Activated naive CD8-positive, alpha-beta T cell treated with anti-CD3 and anti-CD28 coated beads, Interleukin-2, amount 50 U/mL, for 16 hours (primary cell): ENCODE measurements around the gene NAT14.
A peak's percentile ranks its signal among the peaks of the same experiment; 100 is the strongest.

ENCODE experiments used
- DNase-seq: peaks from one replicate; pipeline ENCODE4 v3.0.0-alpha.2; 2020; ENCODE audit warnings: low read depth, low spot score

The NAT14 gene

DNA sequence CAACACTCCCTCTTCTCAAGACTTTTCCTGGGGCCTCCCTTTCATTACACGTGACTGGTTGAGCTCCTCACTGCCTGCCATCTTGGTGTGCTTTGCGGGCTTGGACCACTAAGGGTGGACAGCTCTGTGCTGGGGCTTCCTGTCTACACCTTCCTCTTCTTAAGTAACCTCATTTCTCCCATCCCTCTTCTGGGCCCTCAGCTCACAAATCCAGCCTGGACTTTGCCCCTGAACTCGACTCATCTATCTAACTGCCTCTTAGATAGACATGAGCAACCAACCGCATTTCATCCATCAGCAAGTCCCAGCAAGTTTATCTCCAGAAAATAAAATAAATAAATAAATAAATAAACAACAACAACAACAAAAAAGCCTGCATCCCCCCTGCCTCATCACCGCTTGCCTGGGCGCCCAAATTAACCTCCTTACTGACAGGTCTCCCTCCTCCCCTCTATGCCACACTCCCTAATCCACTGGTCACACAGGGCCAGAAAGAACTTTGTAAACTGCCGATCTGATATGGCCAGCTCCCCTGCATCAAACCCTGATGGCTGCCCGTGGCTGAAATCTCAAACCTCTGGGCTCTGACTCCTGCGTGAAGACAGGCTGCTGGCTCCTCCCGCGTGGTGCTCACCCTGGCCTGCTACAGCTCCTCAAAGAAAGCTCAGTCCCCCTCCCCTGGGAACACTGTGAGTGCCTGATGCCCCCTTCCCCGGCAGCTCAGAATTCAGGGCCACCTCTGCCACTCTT, 31.3 kb upstream of the NAT14 start:
- DNase-seq = no peak

DNA sequence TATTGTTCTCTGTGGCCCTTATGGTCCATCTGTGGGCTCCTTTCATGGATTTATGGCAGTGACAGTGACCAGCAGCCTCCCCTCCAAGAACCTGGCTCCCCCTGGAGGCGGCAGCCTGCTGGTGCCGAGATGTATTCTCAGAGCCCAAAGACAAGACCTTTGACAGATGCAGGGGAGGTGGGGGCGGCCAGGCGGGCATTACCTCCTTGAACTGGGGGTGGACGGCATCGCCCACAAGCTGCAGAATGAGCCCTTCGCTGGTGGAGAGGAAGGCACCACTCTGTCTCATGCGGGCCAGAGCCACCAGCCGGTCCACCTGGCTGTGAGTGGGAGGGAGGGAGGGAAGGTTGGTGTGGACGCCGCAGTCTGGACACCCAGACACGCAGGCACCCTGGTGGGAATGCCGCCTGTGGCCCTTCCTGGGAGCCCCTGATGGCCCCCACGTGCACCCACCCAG, 30.2 kb upstream of the NAT14 start:
- no peak for DNase-seq

- no peak for DNase-seq
Observed at GRCh38 chr19:55455576-55456235, 29.3 kb upstream of the NAT14 start.

- DNase-seq = no peak
Observed at GRCh38 chr19:55456347-55456746, 28.6 kb upstream of the NAT14 start.

- DNase-seq = no peak
Observed at GRCh38 chr19:55457683-55458457, 27.1 kb upstream of the NAT14 start.

- DNase-seq = no peak
Observed at GRCh38 chr19:55459551-55459949, 25.4 kb upstream of the NAT14 start.

GRCh38 chr19:55459950-55460657, 24.9 kb upstream of the NAT14 start:
- DNase-seq = no peak

DNA sequence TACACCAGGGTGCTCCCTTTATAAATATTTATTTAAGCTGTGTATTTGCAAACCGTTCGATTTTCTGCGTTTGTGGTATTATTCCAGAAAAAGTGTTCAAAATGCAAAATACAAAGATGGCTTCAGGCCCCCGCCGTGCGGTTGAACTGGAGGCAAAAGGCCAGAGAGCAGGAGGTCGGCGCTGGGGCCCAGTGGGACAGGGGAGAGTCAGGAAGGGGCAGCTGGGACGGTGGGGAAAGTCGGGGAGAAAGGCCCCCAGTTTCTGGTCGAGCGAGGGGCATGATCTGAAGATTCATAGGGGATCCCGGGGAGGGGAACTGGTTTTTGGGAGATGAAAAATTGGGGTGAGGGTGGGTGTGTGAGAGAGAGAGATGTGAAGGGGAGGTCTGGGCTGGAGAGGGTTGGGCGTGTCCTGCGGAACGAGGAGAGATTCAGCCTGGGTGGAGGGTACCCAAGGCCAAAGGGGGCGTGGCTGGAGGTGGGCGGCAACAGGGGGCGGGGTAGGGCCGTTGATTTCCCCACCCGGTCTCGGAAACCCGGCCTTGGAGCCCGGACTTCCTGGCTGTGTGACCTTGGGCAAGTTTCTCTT, 24.2 kb upstream of the NAT14 start:
- no peak for DNase-seq

- DNase-seq = peak; percentile 100
Observed at GRCh38 chr19:55461259-55461973, 23.6 kb upstream of the NAT14 start, which contains the start of gene ISOC2. Gene ISOC2 (minus strand): TSS chr19:55461642. CDS start chr19:55456486, 5,156 bp downstream.

DNA sequence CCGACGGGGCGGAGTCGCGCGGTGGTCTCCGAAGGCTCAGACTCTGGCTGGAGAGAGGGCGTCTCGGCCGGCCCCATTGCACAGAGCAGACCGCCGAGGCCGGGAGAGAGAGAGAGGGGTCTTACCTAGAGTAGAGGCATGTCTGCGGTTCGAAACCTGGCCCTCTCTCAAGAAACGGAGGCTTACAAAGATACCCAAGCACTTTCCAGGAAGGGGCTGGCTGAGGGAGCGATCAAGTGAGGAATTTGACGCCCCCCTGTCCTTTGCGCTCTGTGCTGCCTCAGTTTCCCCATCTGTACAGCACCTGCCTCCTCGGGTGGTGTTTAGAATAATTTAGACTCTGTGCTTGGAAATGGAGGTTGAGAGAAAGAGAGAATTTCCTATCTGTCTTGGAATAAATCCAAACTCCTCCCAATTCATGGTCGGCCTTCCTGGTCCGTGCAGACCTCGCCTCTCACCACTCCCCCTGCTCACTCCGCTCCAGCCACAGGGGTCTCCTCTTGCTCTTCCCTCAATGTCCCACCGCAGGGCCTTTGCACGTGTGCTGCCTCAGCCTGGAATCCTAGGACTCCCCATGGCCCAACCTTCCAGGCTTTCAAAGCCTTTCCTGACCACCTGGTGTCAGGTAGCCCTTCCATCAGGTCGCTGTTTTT, 22.9 kb upstream of the NAT14 start:
- DNase-seq = no peak

DNA sequence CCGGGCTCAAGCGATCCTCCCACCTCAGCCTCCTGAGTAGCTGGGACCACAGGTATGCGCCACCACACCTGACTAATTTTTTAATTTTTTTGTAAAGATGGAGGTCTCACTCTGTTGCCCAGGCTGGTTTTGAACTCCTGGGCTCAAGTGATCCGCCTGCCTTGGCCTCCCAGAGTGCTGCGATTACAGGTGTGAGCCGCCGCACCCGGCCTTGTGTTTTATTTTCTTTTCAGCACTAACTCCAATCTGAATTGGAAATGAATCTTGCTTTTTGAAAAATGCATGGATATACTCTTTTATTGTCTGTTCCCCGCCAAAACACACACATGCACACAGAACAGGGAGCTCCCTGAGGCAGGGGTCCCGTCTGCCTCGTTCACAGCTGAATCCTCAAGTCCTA, 22.3 kb upstream of the NAT14 start:
- no peak for DNase-seq

DNA sequence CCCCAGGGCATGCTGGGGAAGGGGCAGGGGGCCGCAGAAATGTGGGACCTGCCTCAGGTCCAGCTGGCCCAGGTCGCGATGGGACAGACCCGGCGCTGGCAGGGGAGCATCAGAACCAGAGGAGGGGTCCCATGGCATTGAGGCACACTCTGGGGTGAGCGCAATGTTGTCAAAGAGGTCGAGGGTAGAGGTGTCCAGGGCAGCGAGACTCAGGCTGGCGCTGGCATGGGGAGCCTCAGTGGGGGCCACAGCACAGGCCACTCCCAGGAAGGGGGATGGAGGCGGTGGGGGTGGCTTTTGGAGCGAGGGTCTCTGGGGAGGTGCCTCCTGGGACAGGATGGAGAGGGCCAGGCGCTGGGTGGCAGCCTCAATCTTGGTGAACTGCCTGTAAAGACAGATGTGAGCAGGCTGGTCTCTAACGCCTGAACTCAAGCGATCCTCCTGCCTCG, 21.4 kb upstream of the NAT14 start:
- no peak for DNase-seq

- no peak for DNase-seq
Observed at GRCh38 chr19:55464039-55464661, 20.8 kb upstream of the NAT14 start.

DNA sequence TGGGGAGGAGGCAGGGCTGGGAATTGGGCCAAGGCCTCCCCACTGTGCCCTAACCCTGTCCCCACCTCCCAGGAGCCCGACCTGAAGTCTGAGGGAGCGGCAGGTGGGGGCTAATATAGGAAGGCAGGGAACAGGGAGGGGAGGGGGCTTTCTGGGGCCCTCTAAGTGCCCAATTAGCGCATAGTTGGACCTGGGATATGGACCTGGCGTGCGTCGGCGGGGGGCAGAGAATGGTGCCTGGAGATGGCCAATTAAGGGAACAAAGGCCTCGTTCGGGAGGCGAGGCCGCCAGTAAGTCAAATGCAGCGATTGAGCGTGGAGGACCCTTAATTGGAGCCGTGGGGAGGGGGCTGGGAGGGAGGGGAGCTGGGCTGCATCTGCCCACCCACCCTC, 20.3 kb upstream of the NAT14 start, which contains the start of gene C19orf85:
TSS of gene C19orf85 (minus strand) at position 90 of the 393 bp plus-strand sequence. CDS start 197 bp downstream, outside the sequence.
- no peak for DNase-seq

- DNase-seq = no peak
Observed at GRCh38 chr19:55465460-55466240, 19.3 kb upstream of the NAT14 start.

- no peak for DNase-seq
Observed at GRCh38 chr19:55466241-55466614, 18.8 kb upstream of the NAT14 start.

- DNase-seq = no peak
Observed at GRCh38 chr19:55467236-55468053, 17.5 kb upstream of the NAT14 start.

DNA sequence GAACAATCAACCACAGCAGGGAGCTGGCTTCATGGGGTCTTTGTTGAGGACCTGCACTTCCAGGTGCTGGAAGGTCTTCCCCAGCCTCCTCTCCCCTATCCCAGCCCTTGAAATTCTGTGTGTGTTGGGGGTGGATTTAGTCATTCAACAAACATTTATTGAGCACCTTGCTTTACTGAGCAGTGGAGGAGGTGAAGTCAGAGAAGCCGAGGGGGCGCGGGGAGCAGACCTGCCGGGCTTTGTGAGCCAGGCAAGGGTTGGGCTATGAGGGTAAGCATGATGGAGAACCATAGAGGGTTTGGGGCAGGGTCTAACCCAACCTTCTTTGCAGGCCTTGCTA, 17.0 kb upstream of the NAT14 start:
- DNase-seq = no peak
